SU-DHL-6 (cell line): ENCODE measurements around the gene C12orf56.

Source experiments
- H2AFZ ChIP-seq: fragments of 200-600 bp; sonication (generic); 2 replicates; pipeline ENCODE4 v1.6.1; 2014; ENCODE audit warnings: low read depth, mild to moderate bottlenecking, moderate library complexity, mixed read lengths, antibody characterized with exemption, low read length; ENCODE audit not compliant: severe bottlenecking
- H3F3A ChIP-seq: fragments of 200-600 bp; shearing (Covaris generic); 2 replicates; pipeline ENCODE4 v1.6.0; 2016; ENCODE audit warnings: antibody characterized with exemption, mild to moderate bottlenecking; ENCODE audit not compliant: insufficient read depth
- H3K27ac ChIP-seq: fragments of 200-600 bp; sonication (generic); 2 replicates; pipeline ENCODE4 v1.5.1; 2016; ENCODE audit warnings: low read depth, mild to moderate bottlenecking, low read length, moderate library complexity, mixed read lengths
- H3K27me3 ChIP-seq: fragments of 200-600 bp; sonication (generic), shearing (Covaris generic); 2 replicates; pipeline ENCODE4 v1.6.0; 2014; ENCODE audit warnings: mild to moderate bottlenecking, low read length
- H3K36me3 ChIP-seq: fragments of 200-600 bp; sonication (generic); 2 replicates; pipeline ENCODE4 v1.6.1; 2014; ENCODE audit warnings: mild to moderate bottlenecking, low read length, mixed read lengths
- H3K4me2 ChIP-seq: fragments of 300-600, 200-600 bp; shearing (Covaris generic), sonication (generic); 2 replicates; pipeline ENCODE4 v1.6.0; 2014; ENCODE audit warnings: low read length, low read depth, mild to moderate bottlenecking; ENCODE audit not compliant: poor library complexity, severe bottlenecking
- H3K4me3 ChIP-seq: fragments of 200-600 bp; sonication (generic); 2 replicates; pipeline ENCODE4 v1.5.1; 2014; ENCODE audit warnings: antibody characterized with exemption, low read length, mild to moderate bottlenecking, mixed read lengths; ENCODE audit not compliant: insufficient read depth, poor library complexity, severe bottlenecking
- H3K79me2 ChIP-seq: fragments of 200-600 bp; sonication (generic); 2 replicates; pipeline ENCODE4 v1.6.1; 2014; ENCODE audit warnings: mild to moderate bottlenecking, low read length, moderate library complexity; ENCODE audit not compliant: insufficient read depth
- H3K9ac ChIP-seq: fragments of 200-600 bp; sonication (generic); 2 replicates; pipeline ENCODE4 v1.7.0; 2014; ENCODE audit warnings: mild to moderate bottlenecking, low read length
- H3K9me2 ChIP-seq: fragments of 200-600 bp; sonication (generic); replicated peaks from 2 replicates; pipeline ENCODE4 v1.6.1; 2014; ENCODE audit warnings: low read length; ENCODE audit not compliant: insufficient read depth
- H3K9me3 ChIP-seq: fragments of 200-600 bp; sonication (generic); 2 replicates; pipeline ENCODE4 v1.6.1; 2014; ENCODE audit warnings: low read length, mixed read lengths; ENCODE audit not compliant: insufficient read depth
- H4K20me1 ChIP-seq: fragments of 200-600 bp; sonication (generic); 2 replicates; pipeline ENCODE4 v1.6.1; 2014; ENCODE audit warnings: low read depth, mild to moderate bottlenecking, antibody characterized with exemption, low read length, moderate library complexity, mixed read lengths
- CTCF ChIP-seq: fragments of 200-600 bp; sonication (generic); IDR thresholded peaks from one replicate; pipeline ENCODE4 v1.5.1; 2017; ENCODE audit warnings: antibody characterized with exemption, mild to moderate bottlenecking, low read length, moderate library complexity; ENCODE audit not compliant: insufficient read depth, poor library complexity, severe bottlenecking
- EZH2phosphoT487 ChIP-seq: fragments of 200-600 bp; sonication (generic), shearing (Covaris generic); conservative IDR thresholded peaks from 2 replicates; pipeline ENCODE4 v1.6.1; 2018; ENCODE audit warnings: mild to moderate bottlenecking, antibody characterized with exemption, low read length, moderate library complexity, mixed read lengths

Gene C12orf56

GRCh38 chr12:64222009-64222765 is 168.4 kb downstream of the C12orf56 start, which contains the start of gene KICS2:
TSS of gene KICS2 (minus strand) at chr12:64222296. CDS start at chr12:64222237, 59 bp downstream.
- Histone ChIP-seq H3K36me3 (no peaks in the 10 kb centered on the region), H3K79me2 (peaks cover 16% of the 10 kb centered on the region; the same call in 1 of the 2 replicates), H3K9ac (peak within 1 kb of the TSS; percentile 65), H3K27ac (no peak within 1 kb of the TSS; the same call in 1 of the 2 replicates), H3K4me3 (peak within 1 kb of the TSS; percentile 79), H3K4me2 (peak within 1 kb of the TSS; percentile 86), H2AFZ (peak within 1 kb of the TSS; percentile 80), H3K27me3 (no peaks in the 10 kb centered on the region), H4K20me1 (no peaks in the 10 kb centered on the region), H3F3A (no peaks in the 10 kb centered on the region), H3K9me2 (no peaks in the 10 kb centered on the region), H3K9me3 (no peaks in the 10 kb centered on the region)
- TF ChIP-seq EZH2phosphoT487 (no peak), CTCF (no peak)

GRCh38 chr12:64221651-64222008 is 168.9 kb downstream of the C12orf56 start:
- Histone ChIP-seq H3K36me3 (no peaks in the 10 kb centered on the region), H3K27ac (no peak overlapping the region; the same call in 1 of the 2 replicates), H3K9me2 (no peaks in the 10 kb centered on the region), H3K79me2 (peaks cover 16% of the 10 kb centered on the region; the same call in 1 of the 2 replicates), H3K9ac (peak overlapping the region; percentile 65), H3F3A (no peaks in the 10 kb centered on the region), H2AFZ (peak overlapping the region; percentile 80), H3K27me3 (no peaks in the 10 kb centered on the region), H3K4me3 (peak overlapping the region; percentile 79), H4K20me1 (no peaks in the 10 kb centered on the region), H3K4me2 (peak overlapping the region; percentile 86), H3K9me3 (no peaks in the 10 kb centered on the region)
- TF ChIP-seq CTCF (no peak), EZH2phosphoT487 (no peak)

GRCh38 chr12:64220046-64220445 is 170.5 kb downstream of the C12orf56 start:
- Histone ChIP-seq H3K27ac (no peak overlapping the region), H4K20me1 (no peaks in the 10 kb centered on the region), H3K9me2 (no peaks in the 10 kb centered on the region), H3K27me3 (no peaks in the 10 kb centered on the region), H3K9ac (no peak overlapping the region), H3K4me3 (no peak overlapping the region), H3K9me3 (no peaks in the 10 kb centered on the region), H3K4me2 (peak overlapping the region; percentile 86), H3F3A (no peaks in the 10 kb centered on the region), H3K79me2 (peaks cover 20% of the 10 kb centered on the region; the same call in 1 of the 2 replicates), H3K36me3 (0 out of 2 replicates have a peak, but pooled peaks cover 2% of the 10 kb centered on the region), H2AFZ (no peak overlapping the region)
- TF ChIP-seq EZH2phosphoT487, result no peak
- TF ChIP-seq CTCF, result no peak
